Immature natural killer cell (primary cell): ENCODE measurements around the gene SI. TPM values are rescaled to one million over a fixed set of nuclear protein-coding genes. Genes with fewer than 3 reads are reported as not detected.
"Not testable (repeated sequence)": the region's sequence is repeated elsewhere in the genome, so short reads cannot be mapped to it uniquely, and the experiment has no call there.

Source experiments
- DNase-seq, 3 donors: peaks; one replicate each; pipeline ENCODE4 v3.0.0; 2022; ENCODE audit warnings: mixed read lengths in 1 of 3
- H3K27ac Mint-ChIP-seq, 6 donors: one replicate each; pipeline ENCODE4 v1.8.0; 2020; ENCODE audit warnings: mixed read lengths in 6 of 6, mild to moderate bottlenecking in 5 of 6, inconsistent platforms in 4 of 6, moderate library complexity in 3 of 6
- H3K27me3 Mint-ChIP-seq, 3 donors: one replicate each; pipeline ENCODE4 v1.8.0; 2020 to 2021; ENCODE audit warnings: low read depth in 3 of 3, mild to moderate bottlenecking in 3 of 3, mixed read lengths in 3 of 3, moderate library complexity in 3 of 3, inconsistent platforms in 1 of 3
- H3K36me3 Mint-ChIP-seq, 3 donors: one replicate each; pipeline ENCODE4 v1.8.0; 2020; ENCODE audit warnings: mixed read lengths in 3 of 3, inconsistent platforms in 2 of 3, mild to moderate bottlenecking in 2 of 3
- H3K4me1 Mint-ChIP-seq, 2 donors: one replicate each; pipeline ENCODE4 v1.8.0; 2020; ENCODE audit warnings: inconsistent platforms in 2 of 2, mild to moderate bottlenecking in 2 of 2, mixed read lengths in 2 of 2, moderate library complexity in 1 of 2
- H3K4me3 Mint-ChIP-seq, 5 donors: one replicate each; pipeline ENCODE4 v1.8.0; 2020; ENCODE audit warnings: mild to moderate bottlenecking in 5 of 5, mixed read lengths in 5 of 5, inconsistent platforms in 3 of 5, moderate library complexity in 3 of 5
- H3K9me3 Mint-ChIP-seq, 6 donors: one replicate each; pipeline ENCODE4 v1.8.0; 2020; ENCODE audit warnings: mild to moderate bottlenecking in 6 of 6, mixed read lengths in 6 of 6, inconsistent platforms in 4 of 6, moderate library complexity in 3 of 6
- polyA plus RNA-seq, 3 donors: library from polyadenylated mRNA; unstranded; fragments of 300-500 nt; fragmentation: Illumina TruSeq; gene quantifications; one replicate each; pipeline ENCODE4 v1.2.3, GENCODE V29; 2021

SI gene
- not detected for polyA plus RNA-seq

DNA sequence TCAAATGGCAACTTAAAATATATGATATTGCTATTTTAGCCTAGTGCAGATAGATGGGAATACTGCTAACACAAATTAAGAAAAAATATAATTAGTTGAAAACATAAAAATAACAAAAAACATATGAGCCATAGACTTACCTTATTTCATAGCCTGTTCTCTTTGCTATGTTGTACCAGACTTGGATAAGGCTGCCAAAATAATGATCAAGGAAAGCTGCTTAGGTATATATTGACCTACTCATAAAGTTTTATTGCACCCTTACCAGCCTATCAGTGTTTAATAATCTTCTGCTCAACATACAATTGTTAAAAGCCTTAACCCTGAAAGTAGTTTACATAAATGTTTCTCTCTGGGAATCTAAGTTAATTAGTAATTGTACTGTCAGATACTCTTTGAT is at the start of gene SI:
Gene SI, minus strand, starts transcription at position 204 of the 400 bp plus-strand sequence. CDS start 2,484 bp downstream, outside the sequence.
- H3K9me3 Mint-ChIP-seq = peaks cover 7 to 20% (median 11%) of the 10 kb centered on the region in 6 donors
- no peak for DNase-seq
- no peak within 1 kb of the TSS for H3K4me3 Mint-ChIP-seq
- no peaks in the 10 kb centered on the region for H3K4me1 Mint-ChIP-seq
- no peaks in the 10 kb centered on the region for H3K27me3 Mint-ChIP-seq
- no peak within 1 kb of the TSS for H3K27ac Mint-ChIP-seq
- no peaks in the 10 kb centered on the region for H3K36me3 Mint-ChIP-seq

DNA sequence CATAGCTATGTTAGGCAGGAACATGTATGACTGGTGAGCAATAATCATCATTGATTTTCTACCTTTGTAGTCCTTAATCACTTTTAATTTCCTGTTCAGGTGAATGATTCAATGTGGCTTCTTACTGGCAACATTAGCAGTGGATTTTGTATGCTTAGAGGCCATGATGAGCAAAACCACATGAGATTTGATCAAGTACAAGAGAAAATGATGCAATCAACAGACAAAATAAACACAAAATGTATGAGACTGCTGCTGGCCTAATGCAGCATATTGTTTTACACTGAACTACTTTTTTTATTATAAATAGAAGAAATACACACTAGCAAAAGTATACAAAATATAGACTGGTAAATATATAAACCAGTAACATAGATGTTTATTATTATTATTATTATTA is 47.5 kb upstream of the SI start:
- H3K27ac Mint-ChIP-seq = no peak overlapping the region
- H3K9me3 Mint-ChIP-seq = peaks cover 8 to 56% (median 23%) of the 10 kb centered on the region in 6 donors
- H3K36me3 Mint-ChIP-seq = no peaks in the 10 kb centered on the region
- H3K27me3 Mint-ChIP-seq = no peaks in the 10 kb centered on the region
- no peaks in the 10 kb centered on the region for H3K4me1 Mint-ChIP-seq
- DNase-seq = no peak
- no peak overlapping the region for H3K4me3 Mint-ChIP-seq

DNA sequence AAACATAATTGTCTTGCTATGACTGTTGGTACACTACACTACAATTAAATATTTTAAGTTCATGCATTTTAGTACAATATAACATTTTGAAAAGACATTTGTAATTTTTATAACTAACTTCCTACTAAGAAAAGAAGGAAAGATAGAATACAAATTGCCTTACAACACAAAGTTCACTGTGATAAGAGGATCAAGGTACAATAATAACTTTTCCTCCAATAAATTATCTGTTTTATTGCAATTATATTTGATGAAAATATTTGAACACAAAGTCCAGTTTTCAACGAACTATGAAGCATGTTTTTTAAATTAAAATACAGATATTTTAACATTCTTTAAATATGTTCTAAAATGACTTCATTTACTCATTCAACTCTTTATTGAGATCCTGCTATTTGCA is 33.1 kb upstream of the SI start:
- no peaks in the 10 kb centered on the region for H3K4me1 Mint-ChIP-seq
- DNase-seq = no peak
- peaks cover 9 to 13% (median 12%) of the 10 kb centered on the region in 6 donors for H3K9me3 Mint-ChIP-seq
- H3K4me3 Mint-ChIP-seq = no peak overlapping the region
- no peak overlapping the region for H3K27ac Mint-ChIP-seq
- H3K27me3 Mint-ChIP-seq = no peaks in the 10 kb centered on the region
- H3K36me3 Mint-ChIP-seq = no peaks in the 10 kb centered on the region

GRCh38 chr3:165103616-165104015 is 25.3 kb upstream of the SI start:
- H3K9me3 Mint-ChIP-seq = peaks cover 9 to 26% (median 12%) of the 10 kb centered on the region in 6 donors
- peaks cover 0 to 2% (median 0%) of the 10 kb centered on the region in 3 donors for H3K27me3 Mint-ChIP-seq
- no peak overlapping the region for H3K27ac Mint-ChIP-seq
- H3K4me1 Mint-ChIP-seq = no peaks in the 10 kb centered on the region
- H3K36me3 Mint-ChIP-seq = no peaks in the 10 kb centered on the region
- no peak overlapping the region for H3K4me3 Mint-ChIP-seq
- DNase-seq = no peak

GRCh38 chr3:165082650-165083049 is 4.4 kb upstream of the SI start:
- H3K36me3 Mint-ChIP-seq = no peaks in the 10 kb centered on the region
- no peak overlapping the region for H3K4me3 Mint-ChIP-seq
- peaks cover 3 to 30% (median 14%) of the 10 kb centered on the region in 6 donors for H3K9me3 Mint-ChIP-seq
- no peaks in the 10 kb centered on the region for H3K27me3 Mint-ChIP-seq
- H3K27ac Mint-ChIP-seq = no peak overlapping the region
- no peaks in the 10 kb centered on the region for H3K4me1 Mint-ChIP-seq
- DNase-seq = no peak

GRCh38 chr3:165081183-165081582 is 2.9 kb upstream of the SI start:
- Mint-ChIP-seq H3K4me3 (no peak overlapping the region), H3K36me3 (no peaks in the 10 kb centered on the region), H3K9me3 (peaks cover 7 to 26% (median 15%) of the 10 kb centered on the region in 6 donors), H3K27ac (no peak overlapping the region), H3K4me1 (no peaks in the 10 kb centered on the region), H3K27me3 (no peaks in the 10 kb centered on the region)
- no peak for DNase-seq

DNA sequence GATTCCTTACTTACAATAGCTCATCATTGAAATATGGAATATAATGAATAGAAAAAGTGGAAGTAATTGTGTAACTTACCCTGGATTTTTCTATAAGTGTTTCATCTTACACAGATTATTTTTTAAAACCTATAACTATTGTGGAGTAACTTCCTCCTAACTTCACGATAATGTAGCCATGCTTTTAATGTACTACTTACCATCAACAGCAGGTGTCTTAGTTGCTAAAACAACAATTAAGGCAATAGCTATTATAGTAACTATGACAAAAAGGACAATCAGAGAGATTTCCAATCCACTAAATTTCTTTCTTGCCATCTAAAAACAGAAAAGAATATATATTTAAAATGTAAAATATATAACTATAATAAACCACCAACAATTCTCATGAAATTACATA is 2.6 kb downstream of the SI start:
- no peaks in the 10 kb centered on the region for H3K4me1 Mint-ChIP-seq
- no peak for DNase-seq
- no peaks in the 10 kb centered on the region for H3K27me3 Mint-ChIP-seq
- no peak overlapping the region for H3K27ac Mint-ChIP-seq
- no peak overlapping the region for H3K4me3 Mint-ChIP-seq
- H3K36me3 Mint-ChIP-seq = no peaks in the 10 kb centered on the region
- H3K9me3 Mint-ChIP-seq = peaks cover 0 to 17% (median 13%) of the 10 kb centered on the region in 6 donors

DNA sequence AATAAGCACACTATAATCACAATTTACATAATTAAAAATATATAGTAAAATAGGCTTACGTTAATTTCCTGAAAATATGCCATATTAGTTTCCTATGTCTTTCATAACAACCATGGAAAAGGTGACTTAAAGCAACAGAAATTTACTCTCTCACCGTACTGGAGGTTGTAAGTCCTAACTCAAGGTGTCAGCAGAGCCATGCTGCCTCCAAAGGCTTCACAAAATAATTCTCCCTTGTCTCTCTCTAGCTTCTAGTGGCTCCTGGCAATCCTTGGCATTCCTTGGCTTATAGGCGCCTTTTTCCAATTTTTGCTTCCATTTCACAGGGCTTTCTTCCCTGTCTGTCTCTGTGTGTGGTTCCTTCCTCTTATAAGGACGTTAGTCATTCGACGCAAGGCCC is 7.6 kb downstream of the SI start:
- DNase-seq = no peak
- no peak overlapping the region for H3K27ac Mint-ChIP-seq
- no peaks in the 10 kb centered on the region for H3K4me1 Mint-ChIP-seq
- H3K4me3 Mint-ChIP-seq = no peak overlapping the region
- H3K9me3 Mint-ChIP-seq = peaks cover 1 to 14% (median 7%) of the 10 kb centered on the region in 6 donors
- H3K27me3 Mint-ChIP-seq = no peaks in the 10 kb centered on the region
- H3K36me3 Mint-ChIP-seq = no peaks in the 10 kb centered on the region

- Mint-ChIP-seq H3K9me3 (peaks cover 2 to 20% (median 14%) of the 10 kb centered on the region in 6 donors), H3K36me3 (no peaks in the 10 kb centered on the region), H3K4me3 (no peak overlapping the region), H3K4me1 (no peaks in the 10 kb centered on the region), H3K27me3 (peaks cover 0 to 5% (median 1%) of the 10 kb centered on the region in 3 donors), H3K27ac (no peak overlapping the region)
- no peak for DNase-seq
Measured at GRCh38 chr3:165056510-165056909, 21.8 kb downstream of the SI start.

- no peak overlapping the region for H3K27ac Mint-ChIP-seq
- no peaks in the 10 kb centered on the region for H3K27me3 Mint-ChIP-seq
- H3K9me3 Mint-ChIP-seq = peaks cover 7 to 22% (median 11%) of the 10 kb centered on the region in 6 donors
- no peaks in the 10 kb centered on the region for H3K36me3 Mint-ChIP-seq
- no peak for DNase-seq
- no peak overlapping the region for H3K4me3 Mint-ChIP-seq
- H3K4me1 Mint-ChIP-seq = no peaks in the 10 kb centered on the region
Measured at GRCh38 chr3:165040186-165040585, 38.1 kb downstream of the SI start.

DNA sequence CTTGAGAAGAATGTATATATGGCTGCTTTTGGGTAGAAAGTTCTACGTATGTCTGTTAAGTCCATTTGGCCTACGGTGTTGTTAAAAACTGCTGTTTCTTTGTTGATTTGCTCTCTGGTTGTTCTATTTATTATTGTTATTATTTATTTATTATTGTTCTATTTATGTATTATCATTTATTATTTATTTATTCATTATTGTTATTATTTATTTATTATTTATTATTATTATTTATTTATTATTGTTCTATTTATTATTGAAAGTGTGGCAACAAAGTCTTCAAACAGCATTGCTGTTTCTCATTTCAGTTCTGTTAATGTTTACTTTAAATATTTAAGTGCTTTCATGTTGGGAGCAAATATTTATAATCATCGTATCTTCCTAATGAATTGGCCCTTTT is 66.7 kb downstream of the SI start:
- no peak for DNase-seq
- Mint-ChIP-seq H3K27ac (no peak overlapping the region), H3K9me3 (peaks cover 8 to 43% (median 23%) of the 10 kb centered on the region in 6 donors), H3K36me3 (no peaks in the 10 kb centered on the region), H3K4me3 (no peak overlapping the region), H3K4me1 (no peaks in the 10 kb centered on the region), H3K27me3 (peaks cover 0 to 2% (median 1%) of the 10 kb centered on the region in 3 donors)

DNA sequence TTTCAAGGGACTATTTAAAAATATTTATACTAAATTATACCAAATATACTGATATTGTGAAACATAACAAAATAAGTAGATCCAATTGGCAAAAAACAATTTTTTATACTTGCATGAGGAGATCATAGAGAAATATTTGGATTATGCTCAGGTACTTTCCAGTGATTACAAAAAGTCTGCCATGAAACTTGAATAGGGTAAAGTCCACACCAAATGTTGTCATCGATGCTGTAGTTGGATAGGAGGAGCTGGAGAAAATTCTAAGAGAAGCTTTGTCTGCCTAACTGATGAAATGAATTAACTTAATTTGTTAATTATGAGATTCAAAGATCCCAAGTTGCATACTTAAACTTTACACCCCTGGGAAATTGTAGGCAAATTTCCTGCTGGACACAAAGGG is 93.3 kb downstream of the SI start:
- Mint-ChIP-seq H3K27me3 (peaks cover 0 to 3% (median 2%) of the 10 kb centered on the region in 3 donors), H3K27ac (no peak overlapping the region), H3K4me1 (no peaks in the 10 kb centered on the region), H3K9me3 (peaks cover 0 to 31% (median 12%) of the 10 kb centered on the region in 6 donors), H3K4me3 (no peak overlapping the region), H3K36me3 (no peaks in the 10 kb centered on the region)
- no peak for DNase-seq

GRCh38 chr3:164962610-164963009 is 115.7 kb downstream of the SI start:
- no peaks in the 10 kb centered on the region for H3K36me3 Mint-ChIP-seq
- DNase-seq = no peak
- no peak overlapping the region for H3K4me3 Mint-ChIP-seq
- no peak overlapping the region for H3K27ac Mint-ChIP-seq
- H3K4me1 Mint-ChIP-seq = no peaks in the 10 kb centered on the region
- H3K27me3 Mint-ChIP-seq = no peaks in the 10 kb centered on the region
- H3K9me3 Mint-ChIP-seq = peaks cover 9 to 42% (median 19%) of the 10 kb centered on the region in 6 donors

- Mint-ChIP-seq H3K27me3 (peaks cover 0 to 3% (median 0%) of the 10 kb centered on the region in 3 donors), H3K27ac (no peak overlapping the region)
Measured at GRCh38 chr3:164952966-164953365, 125.3 kb downstream of the SI start.

DNA sequence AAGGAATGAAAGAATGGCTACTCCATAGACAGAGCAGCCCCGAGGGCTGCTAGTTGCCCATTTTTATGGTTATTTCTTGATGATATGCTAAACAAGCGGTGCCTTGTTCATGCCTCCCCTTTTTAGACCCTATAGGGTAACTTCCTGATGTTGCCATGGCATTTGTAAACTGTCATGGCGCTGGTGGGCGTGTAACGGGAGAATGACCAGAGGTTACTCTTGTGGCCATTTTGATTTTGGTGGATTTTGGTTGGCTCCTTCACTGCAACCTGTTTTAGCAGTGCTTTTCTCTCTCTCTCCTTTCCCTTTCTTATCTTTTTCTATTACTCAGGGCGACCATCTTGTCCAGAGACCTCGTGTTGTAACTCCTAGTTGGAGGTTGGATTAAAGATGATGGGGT is 126.9 kb downstream of the SI start:
- H3K27ac Mint-ChIP-seq, H3K4me1 Mint-ChIP-seq, H3K36me3 Mint-ChIP-seq, H3K4me3 Mint-ChIP-seq, DNase-seq, H3K27me3 Mint-ChIP-seq: not testable (repeated sequence)
- H3K9me3 Mint-ChIP-seq = peaks cover 3 to 38% (median 21%) of the 10 kb centered on the region in 6 donors

More at GRCh38 chr3:164952966-164953365, 125.3 kb downstream of the SI start:
- no peaks in the 10 kb centered on the region for H3K4me1 Mint-ChIP-seq
- no peak overlapping the region for H3K4me3 Mint-ChIP-seq
- H3K9me3 Mint-ChIP-seq = peaks cover 3 to 38% (median 18%) of the 10 kb centered on the region in 6 donors
- no peak for DNase-seq
- H3K36me3 Mint-ChIP-seq = no peaks in the 10 kb centered on the region
